Transverse colon (tissue), 4 donors: Measurements from ENCODE around the gene TEX10. TPM values are rescaled to one million over a fixed set of nuclear protein-coding genes. Genes with fewer than 3 reads are reported as not detected.

ENCODE experiments used
- DNase-seq: peaks from one replicate; pipeline ENCODE4 v3.0.0-alpha.2; 2019
- H3K27ac ChIP-seq, 4 donors: fragments of 200-600 bp; sonication (generic); 2 replicates each; pipeline ENCODE4 v1.5.1; 2016 to 2018; ENCODE audit warnings: inconsistent platforms in 4 of 4
- H3K27me3 ChIP-seq: fragments of 200-600 bp; sonication (generic); 2 replicates; pipeline ENCODE4 v1.5.1; 2017; ENCODE audit warnings: inconsistent platforms
- H3K36me3 ChIP-seq, 4 donors: fragments of 200-600 bp; sonication (generic); 2 replicates each; pipeline ENCODE4 v1.5.1; 2017 to 2019; ENCODE audit warnings: inconsistent platforms in 4 of 4
- H3K4me1 ChIP-seq, 4 donors: fragments of 200-600 bp; sonication (generic); 2 replicates each; pipeline ENCODE4 v1.5.1; 2017 to 2020; ENCODE audit warnings: inconsistent platforms in 4 of 4
- H3K4me3 ChIP-seq, 4 donors: fragments of 200-600 bp; sonication (generic); 1 replicate in 1 of 4; 2 replicates in 3 of 4; pipeline versions ENCODE4 v1.5.1 to v1.6.1; 2017 to 2019; ENCODE audit warnings: inconsistent platforms in 4 of 4
- H3K9me3 ChIP-seq, 2 donors: fragments of 200-600 bp; sonication (generic); 2 replicates each; pipeline ENCODE4 v1.5.1; 2017 to 2019; ENCODE audit warnings: inconsistent platforms in 2 of 2
- CTCF ChIP-seq, 5 experiments: fragments of 200-600 bp in 3 of 5; fragments of 450-650 bp in 2 of 5; sonication (generic) in 3 of 5; IDR thresholded peaks; 1 replicate in 2 of 5; 2 replicates in 3 of 5; pipeline ENCODE4 v1.5.1; 2016 to 2017; ENCODE audit warnings: antibody characterized with exemption in 5 of 5, inconsistent platforms in 3 of 5, mild to moderate bottlenecking in 2 of 5, moderate library complexity in 1 of 5
- EP300 ChIP-seq: sonication (generic); formaldehyde crosslinking; IDR thresholded peaks from one replicate; pipeline ENCODE4 v1.6.1; 2017; ENCODE audit warnings: antibody characterized with exemption, low read depth
- POLR2A ChIP-seq: fragments of 450-650 bp; IDR thresholded peaks from one replicate; pipeline ENCODE4 v1.6.1; 2016; ENCODE audit warnings: antibody characterized with exemption, mild to moderate bottlenecking, moderate library complexity
- POLR2AphosphoS5 ChIP-seq, 3 donors: sonication (generic); formaldehyde crosslinking; IDR thresholded peaks; one replicate each; pipeline ENCODE4 v1.6.1; 2016; ENCODE audit warnings: antibody characterized with exemption in 3 of 3
- WGBS, 2 donors: methylation state at CpG; one replicate each; pipeline ENCODE4 v1.1.5; 2018; ENCODE audit warnings: low coverage in 1 of 2; 5-methylcytosine and 5-hydroxymethylcytosine counted together
- in situ Hi-C, 4 donors: fragments of 200-750 bp; cut with MboI; loops; one replicate each; pipeline versions ENCODE4 v1.15.0 to v1.15.1; 2017; ENCODE audit warnings: low sequenced_read_pairs in 3 of 4, low pct_ligation_motif_present in 1 of 4, low pct_unique_long_range_greater_than_20kb in 1 of 4
- intact Hi-C: fragments of 100-400 bp; cut with DNase I; formaldehyde crosslinking; loops from one replicate; pipeline ENCODE4 v1.15.1; 2023; ENCODE audit warnings: low total_unique reads
- total RNA-seq, 4 donors: library from RNA; depleted of rRNA; stranded (reverse); fragments of >200 nt; gene quantifications; one replicate each; pipeline ENCODE4 v1.1.0, GENCODE V29; 2016

Gene TEX10
- total RNA-seq, 4 donors from 2014 or later: 8.7 to 16.8 (median 13.0) TPM

- H3K36me3 ChIP-seq: peaks cover 0 to 43% (median 13%) of the 10 kb centered on the region in 4 donors
- intact Hi-C loops (no loop called here), in situ Hi-C loops (no loop called here)
- no peaks in the 10 kb centered on the region for H3K27me3 ChIP-seq
- TF ChIP-seq POLR2A: no peak
- TF ChIP-seq CTCF (IDR thresholded peaks at IDR 0.05): no peak
- no peak for TF ChIP-seq EP300
- no peak for TF ChIP-seq POLR2AphosphoS5 (IDR thresholded peaks at IDR 0.05)
- H3K9me3 ChIP-seq: peaks cover 0 to 14% of the 10 kb centered on the region in 2 donors
- DNase-seq: no peak
- H3K4me1 ChIP-seq: no peaks in the 10 kb centered on the region
- 89 to 90% methylated on average over 4 to 5 of the region's 5 CpGs for WGBS, 2 donors
- no peak overlapping the region for H3K27ac ChIP-seq
- H3K4me3 ChIP-seq: no peak overlapping the region
These were observed 65.6 kb downstream of the TEX10 start for GRCh38 chr9:100287186-100287585.

GRCh38 chr9:100286257-100286656, 66.5 kb downstream of the TEX10 start:
- H3K27me3 ChIP-seq: no peaks in the 10 kb centered on the region
- H3K4me3 ChIP-seq: no peak overlapping the region
- peaks cover 0 to 43% (median 13%) of the 10 kb centered on the region in 4 donors for H3K36me3 ChIP-seq
- TF ChIP-seq EP300 (no peak), POLR2A (no peak), CTCF (IDR thresholded peaks at IDR 0.05) (no peak), POLR2AphosphoS5 (IDR thresholded peaks at IDR 0.05) (no peak)
- no peak for DNase-seq
- in situ Hi-C loops: no loop called here
- 92 to 97% methylated on average over 6 of the region's 6 CpGs for WGBS, 2 donors
- H3K9me3 ChIP-seq: peaks cover 0 to 14% of the 10 kb centered on the region in 2 donors
- no peaks in the 10 kb centered on the region for H3K4me1 ChIP-seq
- no peak overlapping the region for H3K27ac ChIP-seq
- intact Hi-C loops: no loop called here

- intact Hi-C loops (no loop called here), in situ Hi-C loops (no loop called here)
- DNase-seq: no peak
- Histone ChIP-seq H3K4me3 (no peak overlapping the region), H3K27ac (no peak overlapping the region), H3K4me1 (no peaks in the 10 kb centered on the region), H3K36me3 (peaks cover 0 to 43% (median 13%) of the 10 kb centered on the region in 4 donors), H3K27me3 (no peaks in the 10 kb centered on the region), H3K9me3 (peaks cover 0 to 14% of the 10 kb centered on the region in 2 donors)
- WGBS, 2 donors: 96 to 100% methylated on average over 4 to 7 of the region's 7 CpGs
- no peak for TF ChIP-seq CTCF (IDR thresholded peaks at IDR 0.05)
- TF ChIP-seq EP300: no peak
- no peak for TF ChIP-seq POLR2AphosphoS5 (IDR thresholded peaks at IDR 0.05)
- TF ChIP-seq POLR2A: no peak
These were observed 67.1 kb downstream of the TEX10 start for GRCh38 chr9:100285601-100286000.

GRCh38 chr9:100285080-100285479, 67.7 kb downstream of the TEX10 start:
- TF ChIP-seq EP300 (no peak), POLR2AphosphoS5 (IDR thresholded peaks at IDR 0.05) (no peak), CTCF (IDR thresholded peaks at IDR 0.05) (no peak)

More at GRCh38 chr9:100285080-100285479, 67.7 kb downstream of the TEX10 start:
- intact Hi-C loops: no loop called here
- no peak overlapping the region for H3K27ac ChIP-seq
- peaks cover 0 to 43% (median 13%) of the 10 kb centered on the region in 4 donors for H3K36me3 ChIP-seq
- in situ Hi-C loops: no loop called here
- no peak overlapping the region for H3K4me3 ChIP-seq
- H3K4me1 ChIP-seq: no peaks in the 10 kb centered on the region
- H3K27me3 ChIP-seq: no peaks in the 10 kb centered on the region
- no peak for DNase-seq
- peaks cover 0 to 14% of the 10 kb centered on the region in 2 donors for H3K9me3 ChIP-seq
